AG04450 (cell line): ENCODE results near the gene DOCK9. TPM values are rescaled to one million over a fixed set of nuclear protein-coding genes. Genes with fewer than 3 reads are reported as not detected.

ENCODE experiments used
- CTCF ChIA-PET: fragments of 300-600, 350-600 bp; formaldehyde crosslinking; extraction: SDS; loops from one replicate; lab custom pipeline; 2022; ENCODE audit warnings: antibody characterized with exemption, inconsistent platforms; lab: Charles Lee
- POLR2A ChIA-PET: fragments of 350-600 bp; formaldehyde crosslinking; extraction: SDS; loops from one replicate; lab custom pipeline; 2021; ENCODE audit warnings: antibody characterized with exemption, inconsistent platforms; lab: Yijun Ruan, JAX
- DNase-seq: peaks from one replicate; pipeline ENCODE4 v3.0.0-alpha.2; 2011; ENCODE audit warnings: low read depth, low spot score
- H3K27ac ChIP-seq: one replicate; pipeline ENCODE4 v1.5.1; 2012; ENCODE audit warnings: low read depth, low read length, control low read depth
- H3K27me3 ChIP-seq: one replicate; pipeline ENCODE4 v1.6.0; 2012; ENCODE audit warnings: low read length; ENCODE audit not compliant: control insufficient read depth, insufficient read depth
- H3K4me3 ChIP-seq: 2 replicates; pipeline ENCODE4 v1.5.1; 2011; ENCODE audit warnings: mild to moderate bottlenecking, low read depth, low read length, control low read depth
- H3K9me3 ChIP-seq: 2 replicates; pipeline ENCODE4 v1.5.1; 2012; ENCODE audit warnings: low read length; ENCODE audit not compliant: control insufficient read depth, insufficient read depth
- CTCF ChIP-seq: IDR thresholded peaks from 2 replicates; pipeline ENCODE4 v1.5.1; 2011; ENCODE audit warnings: low read depth, low read length, control low read depth, inconsistent platforms
- polyA plus RNA-seq: library from polyadenylated mRNA; depleted of rRNA; stranded (reverse); fragments of >200 nt; gene quantifications from 2 replicates; pipeline ENCODE4 v1.2.3, GENCODE V29; 2011

DOCK9 gene
- polyA plus RNA-seq, 1 experiment: 9.6 TPM

GRCh38 chr13:99015606-99016490, 38.0 kb upstream of the DOCK9 start:
- ChIA-PET CTCF (interaction anchor here (1.2 kb wide), 1 partner anchor 18 kb away, joined by 3 read pairs; no protein-coding TSS in a partner anchor), POLR2A (no interaction called here)
- TF ChIP-seq CTCF: no peak
- DNase-seq: no peak
- Histone ChIP-seq H3K27me3 (peaks cover 2% of the 10 kb centered on the region), H3K4me3 (no peak overlapping the region), H3K9me3 (no peaks in the 10 kb centered on the region; the same call in 1 of the 2 replicates), H3K27ac (no peak overlapping the region)

- POLR2A ChIA-PET: no interaction called here
- no peaks in the 10 kb centered on the region; the same call in 1 of the 2 replicates for H3K9me3 ChIP-seq
- CTCF ChIA-PET: interaction anchor here (1.2 kb wide), 1 partner anchor 20 kb away, joined by 3 read pairs; no protein-coding TSS in a partner anchor
- no peak for TF ChIP-seq CTCF
- no peak overlapping the region for H3K27ac ChIP-seq
- no peak overlapping the region for H3K4me3 ChIP-seq
- peaks cover 2% of the 10 kb centered on the region for H3K27me3 ChIP-seq
- DNase-seq: no peak
Observed at GRCh38 chr13:99014522-99014921, 36.7 kb upstream of the DOCK9 start.

- H3K27me3 ChIP-seq: no peaks in the 10 kb centered on the region
- H3K4me3 ChIP-seq: no peak overlapping the region
- DNase-seq: no peak
- ChIA-PET CTCF (interaction anchor here (0.6 kb wide), 1 partner anchor 1261 kb away, joined by 3 read pairs; no protein-coding TSS in a partner anchor), POLR2A (no interaction called here)
- H3K27ac ChIP-seq: no peak overlapping the region
- no peaks in the 10 kb centered on the region for H3K9me3 ChIP-seq
- no peak for TF ChIP-seq CTCF
Observed at GRCh38 chr13:99013951-99014350, 36.1 kb upstream of the DOCK9 start.

- POLR2A ChIA-PET: no interaction called here
- DNase-seq: no peak
- Histone ChIP-seq H3K27ac (no peak overlapping the region), H3K4me3 (no peak overlapping the region), H3K27me3 (no peaks in the 10 kb centered on the region), H3K9me3 (no peaks in the 10 kb centered on the region)
- TF ChIP-seq CTCF: no peak
- CTCF ChIA-PET: no interaction called here
Observed at GRCh38 chr13:99012539-99012938, 34.7 kb upstream of the DOCK9 start.

GRCh38 chr13:99009987-99010551, 32.2 kb upstream of the DOCK9 start:
- Histone ChIP-seq H3K27ac (no peak overlapping the region), H3K9me3 (no peaks in the 10 kb centered on the region), H3K27me3 (no peaks in the 10 kb centered on the region), H3K4me3 (no peak overlapping the region)
- no peak for DNase-seq
- ChIA-PET POLR2A (no interaction called here), CTCF (no interaction called here)
- no peak for TF ChIP-seq CTCF
